Body of pancreas (tissue), 4 donors: ENCODE results near the gene COL4A2. TPM values are rescaled to one million over a fixed set of nuclear protein-coding genes. Genes with fewer than 3 reads are reported as not detected.
"Not testable (repeated sequence)": the region's sequence is repeated elsewhere in the genome, so short reads cannot be mapped to it uniquely, and the experiment has no call there.

Source experiments
- ATAC-seq: fragments of 150-250 bp; one replicate; pipeline ENCODE4 v1.9.1; 2016
- DNase-seq, 4 donors: peaks; one replicate each; pipeline ENCODE4 v3.0.0-alpha.2; 2019
- H3K27ac ChIP-seq, 4 donors: fragments of 200-600 bp; sonication (generic); 1 replicate in 3 of 4; 2 replicates in 1 of 4; pipeline versions ENCODE4 v1.5.1 to v1.6.1; 2016 to 2019; ENCODE audit warnings: mild to moderate bottlenecking in 1 of 4, mixed read lengths in 1 of 4, moderate library complexity in 1 of 4
- H3K27me3 ChIP-seq, 2 donors: fragments of 200-600 bp; sonication (generic); one replicate each; pipeline ENCODE4 v1.6.0; 2016; ENCODE audit warnings: mild to moderate bottlenecking in 1 of 2
- H3K36me3 ChIP-seq, 2 donors: fragments of 200-600 bp; sonication (generic); replicated peaks in 1 of 2; 2 replicates each; pipeline ENCODE4 v1.5.1; 2016; ENCODE audit warnings: low read depth in 2 of 2; ENCODE audit not compliant: insufficient read depth in 1 of 2
- H3K4me1 ChIP-seq: fragments of 200-600 bp; sonication (generic); one replicate; pipeline ENCODE4 v1.6.0; 2016
- H3K4me3 ChIP-seq, 2 donors: fragments of 200-600 bp; sonication (generic); 1 replicate in 1 of 2; 2 replicates in 1 of 2; pipeline ENCODE4 v1.5.1; 2016 to 2019
- H3K9me3 ChIP-seq, 3 donors: fragments of 200-600 bp; sonication (generic); 1 replicate in 2 of 3; 2 replicates in 1 of 3; pipeline ENCODE4 v1.5.1; 2016
- CTCF ChIP-seq, 7 experiments: fragments of 450-650 bp in 4 of 7; fragments of 200-600 bp in 3 of 7; sonication (generic) in 3 of 7; IDR thresholded peaks; one replicate each; pipeline ENCODE4 v1.5.1; 2016 to 2019; ENCODE audit warnings: antibody characterized with exemption in 7 of 7
- POLR2A ChIP-seq, 3 donors: fragments of 450-650 bp; IDR thresholded peaks; one replicate each; pipeline ENCODE4 v1.6.1; 2016; ENCODE audit warnings: antibody characterized with exemption in 3 of 3, mild to moderate bottlenecking in 2 of 3
- WGBS, 2 donors: methylation state at CpG; one replicate each; pipeline ENCODE4 v1.1.5; 2017; 5-methylcytosine and 5-hydroxymethylcytosine counted together
- intact Hi-C: fragments of 100-400 bp; cut with DNase I; formaldehyde crosslinking; loops from one replicate; pipeline ENCODE4 v1.15.1; 2023
- total RNA-seq, 2 donors: library from RNA; depleted of rRNA; stranded (reverse); fragments of >200 nt; gene quantifications; one replicate each; pipeline ENCODE4 v1.1.0, GENCODE V29; 2016

COL4A2 gene
- total RNA-seq, 2 donors from 2014 or later = 69.3 to 230 TPM

GRCh38 chr13:110390567-110390966 is 83.5 kb downstream of the COL4A2 start:
- 75 to 77% methylated on average over 5 of the region's 5 CpGs for WGBS, 2 donors
- no peak overlapping the region for H3K27ac ChIP-seq
- no peaks in the 10 kb centered on the region for H3K27me3 ChIP-seq
- H3K4me3 ChIP-seq = no peak overlapping the region
- intact Hi-C loops = no loop called here
- TF ChIP-seq CTCF (IDR thresholded peaks at IDR 0.05) = no peak
- no peak for TF ChIP-seq POLR2A (IDR thresholded peaks at IDR 0.05)
- ATAC-seq (no peak), DNase-seq (no peak)
- no peaks in the 10 kb centered on the region for H3K9me3 ChIP-seq
- H3K4me1 ChIP-seq = no peaks in the 10 kb centered on the region
- no peaks in the 10 kb centered on the region for H3K36me3 ChIP-seq

GRCh38 chr13:110391273-110391672 is 84.2 kb downstream of the COL4A2 start:
- TF ChIP-seq POLR2A (IDR thresholded peaks at IDR 0.05) = no peak
- TF ChIP-seq CTCF (IDR thresholded peaks at IDR 0.05) = no peak
- WGBS, 2 donors = 87 to 88% methylated on average over 6 of the region's 6 CpGs
- H3K4me1 ChIP-seq = no peaks in the 10 kb centered on the region
- no peaks in the 10 kb centered on the region for H3K27me3 ChIP-seq
- no peak overlapping the region for H3K4me3 ChIP-seq
- DNase-seq = no peak
- H3K27ac ChIP-seq = no peak overlapping the region
- H3K9me3 ChIP-seq = no peaks in the 10 kb centered on the region
- no peaks in the 10 kb centered on the region for H3K36me3 ChIP-seq
- ATAC-seq = no peak
- intact Hi-C loops = no loop called here

- intact Hi-C loops = no loop called here
- Histone ChIP-seq H3K4me3 (no peak overlapping the region), H3K36me3 (no peaks in the 10 kb centered on the region), H3K27me3 (no peaks in the 10 kb centered on the region), H3K27ac (no peak overlapping the region), H3K9me3 (no peaks in the 10 kb centered on the region), H3K4me1 (peaks cover 7% of the 10 kb centered on the region)
- ATAC-seq = no peak
- TF ChIP-seq CTCF (IDR thresholded peaks at IDR 0.05) = no peak
- TF ChIP-seq POLR2A (IDR thresholded peaks at IDR 0.05) = no peak
- WGBS, 2 donors = 49 to 56% methylated on average over 7 of the region's 7 CpGs
- DNase-seq = no peak
These were observed 85.6 kb downstream of the COL4A2 start for GRCh38 chr13:110392510-110393240.

- H3K4me3 ChIP-seq = no peak overlapping the region
- DNase-seq (no peak), ATAC-seq (no peak)
- no peaks in the 10 kb centered on the region for H3K27me3 ChIP-seq
- no peaks in the 10 kb centered on the region for H3K36me3 ChIP-seq
- no peak for TF ChIP-seq CTCF (IDR thresholded peaks at IDR 0.05)
- no peak for TF ChIP-seq POLR2A (IDR thresholded peaks at IDR 0.05)
- no peak overlapping the region for H3K27ac ChIP-seq
- peaks cover 7% of the 10 kb centered on the region for H3K4me1 ChIP-seq
- intact Hi-C loops = no loop called here
- WGBS, 2 donors = 95 to 98% methylated on average over 4 of the region's 4 CpGs
- no peaks in the 10 kb centered on the region for H3K9me3 ChIP-seq
These were observed 86.7 kb downstream of the COL4A2 start for GRCh38 chr13:110393761-110394160.

GRCh38 chr13:110394371-110394841 is 87.3 kb downstream of the COL4A2 start:
- TF ChIP-seq CTCF (IDR thresholded peaks at IDR 0.05) (no peak), POLR2A (IDR thresholded peaks at IDR 0.05) (no peak)
- no peak overlapping the region for H3K4me3 ChIP-seq
- intact Hi-C loops = no loop called here
- H3K4me1 ChIP-seq = peaks cover 7% of the 10 kb centered on the region
- ATAC-seq = no peak
- H3K9me3 ChIP-seq = no peaks in the 10 kb centered on the region
- no peak for DNase-seq
- H3K27me3 ChIP-seq = no peaks in the 10 kb centered on the region
- no peaks in the 10 kb centered on the region for H3K36me3 ChIP-seq
- WGBS, 2 donors = 78 to 80% methylated on average over 13 of the region's 13 CpGs
- no peak overlapping the region for H3K27ac ChIP-seq

GRCh38 chr13:110395616-110396015 is 88.5 kb downstream of the COL4A2 start:
- H3K27me3 ChIP-seq, ATAC-seq, H3K9me3 ChIP-seq, H3K27ac ChIP-seq, intact Hi-C loops, DNase-seq, H3K36me3 ChIP-seq, H3K4me1 ChIP-seq, H3K4me3 ChIP-seq: not testable (repeated sequence)
- WGBS, 2 donors = 80 to 82% methylated on average over 14 of the region's 14 CpGs
